Esophagus muscularis mucosa (tissue), 4 donors: ENCODE data around the gene SLC39A7.

Experiments used
- CTCF ChIP-seq, 3 experiments: fragments of 200-600 bp in 2 of 3; fragments of 450-650 bp in 1 of 3; sonication (generic) in 2 of 3; IDR thresholded peaks; one replicate each; pipeline ENCODE4 v1.5.1; 2017 to 2019; ENCODE audit warnings: antibody characterized with exemption in 3 of 3, mild to moderate bottlenecking in 2 of 3, moderate library complexity in 1 of 3
- EP300 ChIP-seq: sonication (generic); formaldehyde crosslinking; IDR thresholded peaks from one replicate; pipeline ENCODE4 v1.6.1; 2017; ENCODE audit warnings: antibody characterized with exemption
- POLR2A ChIP-seq: fragments of 450-650 bp; IDR thresholded peaks from one replicate; pipeline ENCODE4 v1.6.1; 2017; ENCODE audit warnings: antibody characterized with exemption, moderate library complexity, mild to moderate bottlenecking, low read depth
- POLR2AphosphoS5 ChIP-seq, 2 donors: sonication (generic); formaldehyde crosslinking; IDR thresholded peaks; one replicate each; pipeline ENCODE4 v1.6.1; 2017; ENCODE audit warnings: antibody characterized with exemption in 2 of 2

GRCh38 chr6:33185654-33186187 is 14.9 kb upstream of the SLC39A7 start:
- TF ChIP-seq CTCF (IDR thresholded peaks at IDR 0.05) (no peak), POLR2A (no peak), EP300 (no peak), POLR2AphosphoS5 (IDR thresholded peaks at IDR 0.05) (no peak)
